Inferior parietal cortex (tissue), 1 donor: ENCODE data around the gene MARK1.
"Not testable (repeated sequence)": the region's sequence is repeated elsewhere in the genome, so short reads cannot be mapped to it uniquely, and the experiment has no call there.

Experiments
- DNase-seq: peaks from one replicate; pipeline ENCODE4 v3.0.0-alpha.2; 2016; ENCODE audit errors: extremely low spot score

Gene MARK1

GRCh38 chr1:220611100-220611499 lies 83.2 kb downstream of the MARK1 start:
- not testable (repeated sequence) for DNase-seq

- DNase-seq, result no peak
Measured at GRCh38 chr1:220616836-220617235, 88.9 kb downstream of the MARK1 start.

GRCh38 chr1:220628431-220628830 lies 100.5 kb downstream of the MARK1 start:
- DNase-seq, result no peak

DNA sequence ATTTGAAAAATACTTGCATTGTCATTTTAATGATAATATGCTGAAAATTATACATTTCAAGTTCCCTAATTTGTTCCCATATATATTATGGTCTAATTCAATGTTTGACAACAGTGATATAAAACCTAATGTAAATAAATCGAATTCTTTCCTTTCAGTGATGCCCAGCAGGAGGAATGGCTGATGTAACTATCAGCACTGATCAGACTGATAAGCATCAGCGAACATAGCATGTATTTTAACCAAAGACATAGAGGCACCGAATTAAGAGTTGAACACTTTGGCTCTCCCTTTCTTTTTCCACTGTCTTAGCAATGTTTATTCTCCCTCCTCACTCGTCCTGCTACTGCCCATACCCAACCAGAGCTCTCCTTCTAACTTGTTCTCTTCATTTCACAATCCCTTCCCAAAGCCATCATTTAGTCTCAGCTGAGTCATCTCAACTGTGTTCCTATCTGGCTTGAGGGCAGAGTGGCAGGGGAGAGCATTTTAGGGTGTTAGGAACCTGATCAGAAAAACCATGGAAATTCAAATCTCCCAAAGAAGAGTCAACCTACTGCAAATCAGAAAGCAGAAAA lies 103.4 kb downstream of the MARK1 start:
- no peak for DNase-seq

GRCh38 chr1:220637759-220638158 lies 109.8 kb downstream of the MARK1 start:
- no peak for DNase-seq

GRCh38 chr1:220642285-220642684 lies 114.3 kb downstream of the MARK1 start:
- DNase-seq, result no peak

GRCh38 chr1:220652995-220653394 lies 125.1 kb downstream of the MARK1 start:
- no peak for DNase-seq

- DNase-seq, result no peak
Measured at GRCh38 chr1:220655509-220655908, 127.6 kb downstream of the MARK1 start.

DNA sequence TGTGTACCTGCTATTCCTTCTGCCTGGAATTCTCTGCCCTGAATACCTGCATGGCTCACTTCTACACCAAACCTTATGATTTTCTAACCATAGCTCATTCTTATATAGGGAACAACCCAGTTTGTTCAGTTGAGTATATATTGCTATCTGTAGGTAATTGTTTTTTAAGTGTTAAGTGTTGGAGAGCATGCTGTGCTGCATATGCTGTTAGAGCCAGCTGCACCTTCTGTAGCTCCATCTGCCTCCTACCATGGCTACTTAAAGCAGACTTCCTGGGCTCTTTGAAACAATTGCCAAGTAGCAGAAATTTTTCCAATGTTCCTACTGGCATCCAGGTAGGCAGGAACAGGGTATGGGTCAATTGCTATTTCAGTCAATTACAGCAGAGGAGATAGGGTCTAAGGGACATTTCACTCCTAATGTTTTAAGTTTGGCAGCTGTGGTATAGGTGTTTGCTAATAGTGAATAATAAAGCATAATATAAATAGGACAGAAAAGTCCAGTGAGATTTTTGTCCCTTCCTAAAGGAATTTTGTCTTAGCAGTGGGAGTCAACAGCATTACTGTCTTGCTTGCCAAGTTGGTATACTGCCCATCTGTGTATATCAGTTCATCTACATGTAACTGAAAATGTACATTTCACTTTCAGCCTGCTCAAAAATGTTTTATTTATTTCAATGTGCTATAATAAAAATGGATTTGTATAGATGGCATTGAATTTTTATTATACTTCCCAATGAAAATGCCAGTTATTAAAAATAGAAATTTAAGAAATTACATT lies 128.2 kb downstream of the MARK1 start:
- peak; percentile 36 for DNase-seq

- DNase-seq, result no peak
Measured at GRCh38 chr1:220666349-220666748, 138.4 kb downstream of the MARK1 start.

- no peak for DNase-seq
Measured at GRCh38 chr1:220669005-220669404, 141.1 kb downstream of the MARK1 start.

GRCh38 chr1:220670365-220670764 lies 142.4 kb downstream of the MARK1 start:
- no peak for DNase-seq

DNA sequence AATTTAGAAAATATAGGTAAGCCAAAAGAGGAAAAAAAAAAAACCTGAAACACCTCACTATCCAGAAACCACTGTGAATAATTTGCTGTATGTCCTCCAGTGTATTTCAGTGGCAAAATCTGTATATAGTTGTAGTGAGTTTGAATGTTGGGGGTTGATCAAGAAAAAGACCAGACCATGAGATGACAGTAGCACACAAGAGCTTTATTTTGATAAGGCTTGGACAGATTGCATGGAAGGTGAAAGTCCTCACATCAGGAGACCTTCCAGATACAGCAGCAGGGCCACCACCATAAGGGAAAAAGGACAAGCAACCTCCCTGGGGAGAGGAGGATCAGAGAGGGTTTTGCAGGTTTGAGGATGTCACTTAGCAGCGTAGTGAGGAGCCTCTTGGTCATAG lies 146.0 kb downstream of the MARK1 start:
- DNase-seq, result no peak

GRCh38 chr1:220677251-220677650 lies 149.3 kb downstream of the MARK1 start:
- DNase-seq, result no peak

GRCh38 chr1:220680085-220680687 lies 152.2 kb downstream of the MARK1 start:
- peak; percentile 62 for DNase-seq

GRCh38 chr1:220681220-220681880 lies 153.4 kb downstream of the MARK1 start:
- no peak for DNase-seq

DNA sequence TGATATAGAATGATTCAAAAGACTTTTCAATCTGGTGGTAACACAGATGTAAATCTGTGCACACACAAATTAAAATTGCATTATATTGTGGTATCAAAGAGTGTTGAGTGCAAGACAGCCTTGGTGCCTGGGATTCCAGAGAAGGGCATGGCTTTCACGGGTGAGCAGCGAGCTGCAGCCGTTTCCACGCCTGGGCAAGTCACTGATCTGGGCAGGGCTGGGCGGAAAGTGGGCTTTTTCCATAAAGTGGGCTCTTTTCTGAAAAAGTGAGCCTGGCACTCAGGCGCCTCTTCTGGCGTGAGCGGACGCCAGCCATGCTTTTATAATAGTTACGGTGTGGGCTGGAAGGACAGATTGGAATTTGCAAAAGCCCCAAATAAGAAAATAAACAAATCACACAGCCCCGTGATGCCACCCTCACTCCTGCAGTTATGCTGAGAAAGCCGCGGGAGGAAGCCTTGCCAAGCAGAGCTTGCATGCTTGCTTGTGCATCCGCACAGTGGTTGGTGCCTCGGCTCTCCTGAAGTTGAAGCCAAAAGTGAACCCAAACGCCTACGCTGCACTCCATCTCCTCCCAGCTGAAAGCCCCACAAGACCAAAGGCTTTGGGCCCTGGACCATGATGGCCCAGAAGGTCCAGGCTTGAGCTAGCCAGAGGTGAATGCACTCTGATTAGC lies 155.1 kb downstream of the MARK1 start:
- DNase-seq, result no peak

GRCh38 chr1:220683716-220684115 lies 155.8 kb downstream of the MARK1 start:
- DNase-seq, result not testable (repeated sequence)

DNA sequence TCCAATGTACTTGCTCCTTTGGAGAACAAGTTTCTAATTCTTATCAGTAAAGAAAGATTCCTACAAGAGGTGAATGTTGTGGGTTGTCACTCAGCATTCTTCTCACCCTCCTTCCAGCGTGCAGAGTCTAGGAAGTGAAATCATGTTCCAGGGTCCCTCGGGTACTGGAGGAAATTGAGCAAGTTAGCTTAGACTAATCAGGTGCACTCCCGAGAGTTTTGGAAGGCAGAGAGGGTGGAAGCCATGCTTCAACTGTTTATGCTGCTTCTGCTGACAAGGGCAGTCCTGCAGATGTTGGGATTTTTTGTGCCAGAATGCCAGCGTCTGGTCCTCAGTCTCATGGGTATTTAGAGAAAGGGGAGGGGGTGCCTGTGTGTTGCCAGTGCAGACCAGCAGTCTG lies 157.0 kb downstream of the MARK1 start:
- DNase-seq, result no peak

GRCh38 chr1:220685879-220686278 lies 157.9 kb downstream of the MARK1 start:
- no peak for DNase-seq

DNA sequence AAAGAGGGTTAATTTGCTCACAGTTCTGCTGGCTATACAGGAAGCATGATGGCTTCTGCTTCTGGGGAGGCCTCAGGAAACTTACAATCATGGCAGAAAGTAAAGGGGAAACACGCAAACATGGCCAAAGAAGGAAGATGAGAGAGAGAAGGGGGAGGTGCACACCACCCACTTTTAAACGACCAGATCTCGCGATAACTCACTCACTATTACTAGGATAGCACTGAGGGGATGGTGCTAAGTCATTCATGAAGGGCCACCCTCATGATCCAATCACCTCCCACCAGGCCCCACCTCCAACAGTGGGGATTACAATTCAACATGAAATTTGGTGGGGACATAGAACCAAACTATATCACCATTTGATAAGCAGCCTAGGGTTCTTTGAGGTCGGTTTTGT lies 159.9 kb downstream of the MARK1 start:
- DNase-seq, result no peak

DNA sequence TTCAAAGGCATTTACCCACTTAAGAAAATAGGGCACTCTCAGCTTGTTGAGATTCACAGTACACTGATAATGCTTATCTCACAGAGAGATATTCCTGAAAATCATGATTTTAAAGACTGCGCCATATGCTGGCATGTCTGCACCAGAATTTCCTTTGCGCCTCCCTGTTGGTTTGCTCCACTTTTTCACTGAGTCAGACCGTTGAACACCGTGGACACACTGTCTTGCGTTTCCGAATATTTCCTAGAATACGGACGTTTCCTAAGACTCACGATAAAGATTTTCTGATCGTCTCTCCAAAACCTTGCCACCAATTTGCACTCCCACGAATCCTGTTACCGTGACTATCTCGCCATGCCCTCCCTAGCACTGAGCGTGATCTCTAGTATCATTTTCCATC lies 161.7 kb downstream of the MARK1 start:
- no peak for DNase-seq
